Right lobe of liver (tissue), 6 donors: ENCODE results near the gene OBP2A. TPM values are rescaled to one million over a fixed set of nuclear protein-coding genes. Genes with fewer than 3 reads are reported as not detected.
"Not testable (repeated sequence)": the region's sequence is repeated elsewhere in the genome, so short reads cannot be mapped to it uniquely, and the experiment has no call there.

Source experiments
- ATAC-seq, 4 donors: fragments of 200-7000 bp; cut with Tn5 transposase; one replicate each; pipeline ENCODE4 v1.9.1; 2020; ENCODE audit warnings: mild to moderate bottlenecking in 4 of 4, moderate library complexity in 4 of 4
- DNase-seq, 3 donors: peaks; one replicate each; pipeline ENCODE4 v3.0.0-alpha.2; 2020
- H3K27ac ChIP-seq, 3 donors: fragments of 200-600 bp; one replicate each; pipeline ENCODE4 v1.8.0; 2022
- H3K27me3 ChIP-seq, 2 donors: fragments of 200-600 bp; one replicate each; pipeline ENCODE4 v1.8.0; 2022
- H3K36me3 ChIP-seq, 4 donors: fragments of 200-600 bp; sonication (generic) in 1 of 4; one replicate each; pipeline versions ENCODE4 v1.5.1 to v1.8.0; 2017 to 2022; ENCODE audit warnings: control low read depth in 1 of 4
- H3K4me1 ChIP-seq, 4 donors: fragments of 200-600 bp; sonication (generic) in 1 of 4; one replicate each; pipeline versions ENCODE4 v1.5.1 to v1.8.0; 2017 to 2022; ENCODE audit warnings: control low read depth in 1 of 4
- H3K4me3 ChIP-seq, 3 donors: fragments of 200-600 bp; one replicate each; pipeline ENCODE4 v1.8.0; 2022
- H3K9me3 ChIP-seq, 4 donors: fragments of 200-600 bp; sonication (generic) in 1 of 4; one replicate each; pipeline versions ENCODE4 v1.5.1 to v1.8.0; 2017 to 2022; ENCODE audit warnings: control low read depth in 1 of 4
- POLR2A ChIP-seq: fragments of 450-650 bp; IDR thresholded peaks from one replicate; pipeline ENCODE4 v1.6.1; 2017; ENCODE audit warnings: antibody characterized with exemption, mild to moderate bottlenecking
- WGBS: methylation state at CpG from one replicate; pipeline ENCODE4 v1.1.6; 2018; ENCODE audit warnings: low coverage, low lambda C conversion rate; ENCODE audit not compliant: insufficient coverage; ENCODE audit errors: missing lambda C conversion rate; 5-methylcytosine and 5-hydroxymethylcytosine counted together
- intact Hi-C, 2 donors: fragments of 100-400 bp; cut with DNase I; formaldehyde crosslinking; loops; one replicate each; pipeline versions ENCODE4 v1.11.2 to v1.14.1; 2022
- total RNA-seq, 6 experiments: library from RNA; depleted of rRNA in 2 of 6; stranded (reverse); fragments of >200 nt in 2 of 6; fragmentation: NEBNext Ultra II Directional in 3 of 6; extraction: Animal tissue kit (Norgen Biotek cat#: 25700) in 3 of 6; gene quantifications; one replicate each; pipeline versions ENCODE4 v1.1.0 to v1.2.4, GENCODE V29; 2016 to 2023
- TF ChIP-seq, protein P1 (sequence below), 4 donors: fragments of 200-600 bp in 3 of 4; fragments of 450-650 bp in 1 of 4; IDR thresholded peaks; one replicate each; pipeline versions ENCODE4 v1.5.1 to v1.8.0; 2016 to 2022; ENCODE audit warnings: antibody characterized with exemption in 4 of 4, mild to moderate bottlenecking in 2 of 4
- donor health status: DM: no; HTN: yes; CAD: no.
- donor health status: DM: no; HTN: no; CAD: no.
- donor health status: DM: no; HTN: no; CAD: no.
- donor health status: DM: no; HTN: yes; CAD: no.
- donor health status: DM: no; HTN: yes; CAD: no.

Gene OBP2A
- total RNA-seq, 6 experiments from 2014 or later, result not detected

DNA sequence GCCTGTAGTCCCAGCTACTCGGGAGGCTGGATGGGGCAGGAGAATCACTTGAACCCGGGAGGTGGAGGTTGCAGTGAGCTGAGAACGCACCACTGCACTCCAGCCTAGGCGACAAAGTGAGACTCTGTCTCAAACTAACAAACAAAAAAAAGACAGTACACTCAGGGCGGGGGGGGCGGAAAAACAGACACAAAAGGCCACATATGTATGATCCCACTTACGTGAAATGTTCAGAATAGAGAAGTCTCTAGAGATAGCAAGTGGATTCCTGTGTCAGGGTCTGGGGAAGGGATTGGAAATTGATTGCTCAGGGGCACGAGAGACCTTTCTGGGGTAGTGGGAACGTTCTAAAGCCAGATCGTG lies 33.7 kb upstream of the OBP2A start:
- Histone ChIP-seq H3K27ac (no peak overlapping the region), H3K4me3 (no peak overlapping the region), H3K9me3 (no peaks in the 10 kb centered on the region), H3K4me1 (no peaks in the 10 kb centered on the region), H3K27me3 (no peaks in the 10 kb centered on the region), H3K36me3 (no peaks in the 10 kb centered on the region)
- ATAC-seq, result no peak
- TF ChIP-seq, protein P1, sequence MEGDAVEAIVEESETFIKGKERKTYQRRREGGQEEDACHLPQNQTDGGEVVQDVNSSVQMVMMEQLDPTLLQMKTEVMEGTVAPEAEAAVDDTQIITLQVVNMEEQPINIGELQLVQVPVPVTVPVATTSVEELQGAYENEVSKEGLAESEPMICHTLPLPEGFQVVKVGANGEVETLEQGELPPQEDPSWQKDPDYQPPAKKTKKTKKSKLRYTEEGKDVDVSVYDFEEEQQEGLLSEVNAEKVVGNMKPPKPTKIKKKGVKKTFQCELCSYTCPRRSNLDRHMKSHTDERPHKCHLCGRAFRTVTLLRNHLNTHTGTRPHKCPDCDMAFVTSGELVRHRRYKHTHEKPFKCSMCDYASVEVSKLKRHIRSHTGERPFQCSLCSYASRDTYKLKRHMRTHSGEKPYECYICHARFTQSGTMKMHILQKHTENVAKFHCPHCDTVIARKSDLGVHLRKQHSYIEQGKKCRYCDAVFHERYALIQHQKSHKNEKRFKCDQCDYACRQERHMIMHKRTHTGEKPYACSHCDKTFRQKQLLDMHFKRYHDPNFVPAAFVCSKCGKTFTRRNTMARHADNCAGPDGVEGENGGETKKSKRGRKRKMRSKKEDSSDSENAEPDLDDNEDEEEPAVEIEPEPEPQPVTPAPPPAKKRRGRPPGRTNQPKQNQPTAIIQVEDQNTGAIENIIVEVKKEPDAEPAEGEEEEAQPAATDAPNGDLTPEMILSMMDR (IDR thresholded peaks at IDR 0.05), result no peak
- TF ChIP-seq POLR2A, result no peak
- intact Hi-C loops, result no loop called here
- peak in 1 of 3 donors; percentile 17 for DNase-seq
- WGBS, result 47% methylated on average over 5 of the region's 10 CpGs

DNA sequence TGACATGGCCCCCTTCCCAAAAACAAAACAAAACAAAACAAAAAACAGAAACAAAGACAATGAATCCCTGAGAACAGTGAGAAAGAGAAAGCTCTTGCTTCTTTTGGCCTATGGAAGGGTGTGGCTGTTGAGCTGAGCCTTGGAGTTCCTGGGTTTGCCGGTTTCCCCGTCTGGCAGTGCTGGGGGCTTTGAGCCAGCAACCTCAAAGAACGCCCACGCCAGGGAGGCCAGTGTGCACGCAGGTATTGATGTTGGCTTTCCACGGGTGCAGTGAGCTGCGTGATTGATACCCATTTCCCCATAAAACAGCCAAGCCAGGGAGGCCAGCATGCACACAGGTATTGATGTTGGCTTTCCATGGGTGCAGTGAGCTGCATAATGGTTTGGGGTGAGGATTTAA lies 33.0 kb upstream of the OBP2A start:
- DNase-seq (peak in 2 of 3 donors; percentile 19 to 37), ATAC-seq (no peak)
- Histone ChIP-seq H3K36me3 (no peaks in the 10 kb centered on the region), H3K27me3 (no peaks in the 10 kb centered on the region), H3K9me3 (no peaks in the 10 kb centered on the region), H3K4me3 (no peak overlapping the region), H3K4me1 (no peaks in the 10 kb centered on the region), H3K27ac (no peak overlapping the region)
- 39% methylated on average over 6 of the region's 7 CpGs for WGBS
- TF ChIP-seq POLR2A, result no peak
- intact Hi-C loops, result no loop called here

DNA sequence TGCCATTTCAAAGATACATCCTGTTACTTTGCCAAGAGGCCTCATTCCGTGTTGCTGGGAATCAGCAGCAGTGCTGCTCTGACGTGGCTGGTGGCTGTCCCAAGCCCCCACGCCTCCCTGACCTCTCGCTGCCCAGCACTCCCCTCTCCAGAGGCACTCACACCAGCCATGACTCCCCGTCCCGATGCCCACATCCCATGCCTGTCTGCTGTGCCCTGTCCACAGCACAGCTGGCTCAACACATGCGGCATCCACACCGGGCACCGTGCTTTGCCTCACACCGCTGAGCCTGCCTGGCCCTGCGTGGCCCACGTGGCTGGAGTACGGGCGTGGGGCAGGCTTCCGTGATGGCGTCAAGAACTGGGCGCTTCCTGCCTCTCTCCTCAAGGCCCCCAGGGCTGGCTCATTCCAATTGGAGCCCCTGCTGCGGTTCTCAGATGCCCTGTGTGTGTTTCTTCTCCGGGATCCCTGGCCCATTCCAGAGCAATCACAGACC lies 32.5 kb upstream of the OBP2A start:
- TF ChIP-seq, protein P1 (IDR thresholded peaks at IDR 0.05), result no peak
- no peak for TF ChIP-seq POLR2A
- Histone ChIP-seq H3K4me1 (no peaks in the 10 kb centered on the region), H3K27me3 (no peaks in the 10 kb centered on the region), H3K9me3 (no peaks in the 10 kb centered on the region), H3K4me3 (no peak overlapping the region), H3K27ac (no peak overlapping the region), H3K36me3 (no peaks in the 10 kb centered on the region)
- ATAC-seq (no peak), DNase-seq (peak in 1 of 3 donors; percentile 37)
- intact Hi-C loops, result no loop called here
- WGBS, result 68% methylated on average over 9 of the region's 19 CpGs

DNA sequence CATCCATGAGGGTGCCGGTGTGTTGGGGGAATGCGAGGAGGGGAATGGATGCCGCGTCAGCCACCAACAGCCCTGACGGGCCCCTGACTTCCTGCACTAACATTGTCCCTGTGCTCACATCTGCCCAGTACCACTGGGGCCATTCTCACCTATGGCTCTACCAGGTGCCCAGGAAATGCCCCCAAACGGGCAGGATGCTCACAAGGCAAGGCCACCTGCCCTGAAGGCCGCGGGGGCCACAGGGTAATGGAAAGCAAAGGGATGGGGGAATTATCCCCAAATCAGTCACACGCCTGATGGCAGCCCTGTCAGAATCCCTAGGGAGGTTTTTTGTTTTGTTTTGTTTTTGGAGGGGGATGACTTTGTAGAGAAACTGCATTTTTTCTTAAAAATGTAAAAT lies 32.0 kb upstream of the OBP2A start:
- intact Hi-C loops, ATAC-seq, H3K9me3 ChIP-seq, H3K4me1 ChIP-seq, H3K4me3 ChIP-seq, H3K36me3 ChIP-seq, DNase-seq, H3K27me3 ChIP-seq, H3K27ac ChIP-seq: not testable (repeated sequence)
- WGBS, result 40% methylated on average over 1 of the region's 9 CpGs

DNA sequence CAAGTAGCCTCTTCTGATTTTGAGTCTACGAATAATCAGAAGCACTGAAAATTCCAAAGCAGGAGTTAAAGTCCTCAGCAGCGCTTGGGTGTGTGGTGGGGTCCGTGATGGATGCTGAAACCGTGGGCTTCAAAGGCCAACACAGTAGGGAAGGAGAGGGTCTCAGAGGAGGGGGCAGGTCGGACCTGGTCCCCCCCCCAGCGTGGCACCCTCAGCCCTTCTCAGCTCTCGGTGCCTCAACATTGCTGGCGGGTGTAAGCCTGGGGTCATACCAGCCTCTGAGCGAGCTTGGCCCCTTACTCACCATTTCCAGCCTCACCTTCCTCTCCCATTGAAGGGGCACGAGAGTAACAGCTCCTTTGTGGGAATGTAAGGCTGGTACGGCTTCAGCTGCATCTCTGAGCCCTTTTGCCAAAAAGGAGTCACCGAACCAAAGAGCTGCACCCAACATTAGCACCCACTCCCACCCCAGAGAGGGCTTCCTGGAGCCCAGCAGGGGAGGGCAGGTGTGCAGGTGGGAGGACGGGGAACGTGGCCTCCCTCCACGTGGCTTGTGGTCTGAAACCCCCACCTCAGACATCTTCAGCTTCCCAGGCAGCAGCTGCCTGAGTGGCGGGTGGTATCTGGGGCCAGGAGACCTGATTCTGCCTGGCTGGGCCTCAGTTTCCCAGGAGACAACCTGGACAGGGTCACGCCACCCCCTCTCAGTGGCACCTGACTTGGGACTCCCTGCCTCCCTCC lies 31.4 kb upstream of the OBP2A start:
- Histone ChIP-seq H3K27me3 (no peaks in the 10 kb centered on the region), H3K36me3 (no peaks in the 10 kb centered on the region), H3K4me3 (no peak overlapping the region), H3K4me1 (no peaks in the 10 kb centered on the region), H3K27ac (no peak overlapping the region), H3K9me3 (no peaks in the 10 kb centered on the region)
- intact Hi-C loops, result no loop called here
- WGBS, result 49% methylated on average over 3 of the region's 17 CpGs
- ATAC-seq (no peak), DNase-seq (peak in 1 of 3 donors; percentile 17)
- no peak for TF ChIP-seq POLR2A
- TF ChIP-seq, protein P1 (IDR thresholded peaks at IDR 0.05), result no peak
